SH-SY5Y (cell line): ENCODE results near the gene RTN4.

Experiments
- GATA2 ChIP-seq: IDR thresholded peaks from 2 replicates; pipeline ENCODE4 v1.6.1; 2011; ENCODE audit warnings: mild to moderate bottlenecking, low read depth, low read length
- GATA3 ChIP-seq: IDR thresholded peaks from 2 replicates; pipeline ENCODE4 v1.6.1; 2011; ENCODE audit warnings: low read depth, mild to moderate bottlenecking, low read length, moderate library complexity

- TF ChIP-seq GATA3 (no peak), GATA2 (no peak)
Observed at GRCh38 chr2:54956111-54956627, 94.1 kb downstream of the RTN4 start.
